GM12878 (cell line): ENCODE measurements around the gene NHERF2. TPM values are rescaled to one million over a fixed set of nuclear protein-coding genes. Genes with fewer than 3 reads are reported as not detected.

ENCODE experiments used
- ATAC-seq: fragments of 200-7000 bp; cut with Tn5 transposase; 3 replicates; pipeline ENCODE4 v1.9.1; 2020; ENCODE audit warnings: mild to moderate bottlenecking, moderate library complexity
- BruUV-seq: library from RNA; stranded (reverse); fragments of 400-500 nt; replicated peaks from 2 replicates; lab custom pipeline; 2021; lab: Mats Ljungman, UMichigan
- CTCF ChIA-PET: fragments of 300-600 bp; sonication (Branson Sonifier 250); formaldehyde crosslinking; extraction: SDS; loops from one replicate; lab custom pipeline; 2021; ENCODE audit warnings: inconsistent platforms; lab: Yijun Ruan, JAX
- POLR2A ChIA-PET: fragments of 350-600 bp; formaldehyde crosslinking; extraction: SDS; loops from one replicate; lab custom pipeline; 2021; ENCODE audit warnings: inconsistent platforms; lab: Charles Lee
- RAD21 ChIA-PET: fragments of 300-600 bp; sonication (Branson Sonifier 250); formaldehyde crosslinking; loops from one replicate; lab custom pipeline; 2023; ENCODE audit warnings: antibody characterized with exemption; ENCODE audit not compliant: unreplicated experiment; lab: Charles Lee
- SMC1A ChIA-PET: fragments of 300-600 bp; sonication (Branson Sonifier 250); formaldehyde crosslinking; loops from one replicate; lab custom pipeline; 2023; ENCODE audit not compliant: unreplicated experiment, uncharacterized antibody; lab: Charles Lee
- DNase-seq: peaks from one replicate; pipeline ENCODE4 v3.0.0-alpha.2; 2011; ENCODE audit warnings: low read depth, low spot score
- FAIRE-seq: peaks from 3 replicates; lab custom pipeline; 2011; peaks lifted over from hg19 to GRCh38; lab: Jason Lieb, UNC
- H2AFZ ChIP-seq: 2 replicates; pipeline ENCODE4 v1.6.0; 2011; ENCODE audit warnings: low read depth, low read length, control low read depth; ENCODE audit not compliant: control insufficient read depth
- H3K27ac ChIP-seq: 2 replicates; pipeline ENCODE4 v1.5.1; 2011; ENCODE audit warnings: control low read depth; ENCODE audit not compliant: control insufficient read depth, insufficient read depth
- H3K27me3 ChIP-seq, 2 experiments: replicated peaks in 1 of 2; 2 replicates each; pipeline versions ENCODE4 v1.6.0 to v1.6.1; 2011; ENCODE audit warnings: low read length in 1 of 2; ENCODE audit not compliant: control insufficient read depth in 2 of 2, insufficient read depth in 2 of 2
- H3K36me3 ChIP-seq, 2 experiments: 2 replicates each; pipeline ENCODE4 v1.5.1; 2011; ENCODE audit warnings: low read length in 1 of 2; ENCODE audit not compliant: control insufficient read depth in 2 of 2, insufficient read depth in 2 of 2
- H3K4me1 ChIP-seq: 2 replicates; pipeline ENCODE4 v1.6.1; 2011; ENCODE audit warnings: mild to moderate bottlenecking, low read length, moderate library complexity, mixed read lengths; ENCODE audit not compliant: control insufficient read depth, insufficient read depth
- H3K4me2 ChIP-seq: 2 replicates; pipeline ENCODE4 v1.6.0; 2011; ENCODE audit warnings: control low read depth; ENCODE audit not compliant: control insufficient read depth, insufficient read depth
- H3K4me3 ChIP-seq: fragments of 200-600 bp; sonication (generic); 2 replicates; pipeline ENCODE4 v1.5.1; 2016
- H3K79me2 ChIP-seq: 2 replicates; pipeline ENCODE4 v1.6.0; 2011; ENCODE audit warnings: low read length; ENCODE audit not compliant: control insufficient read depth, insufficient read depth
- H3K9ac ChIP-seq: 2 replicates; pipeline ENCODE4 v1.8.0; 2011; ENCODE audit warnings: low read length, control low read depth, mixed read lengths; ENCODE audit not compliant: control insufficient read depth, insufficient read depth
- H3K9me3 ChIP-seq: replicated peaks from 3 replicates; pipeline ENCODE4 v1.5.1; 2011; ENCODE audit warnings: mild to moderate bottlenecking, low read length; ENCODE audit not compliant: control insufficient read depth, insufficient read depth
- H4K20me1 ChIP-seq: 2 replicates; pipeline ENCODE4 v1.6.0; 2011; ENCODE audit not compliant: control insufficient read depth, insufficient read depth
- ATF3 ChIP-seq: IDR thresholded peaks from 2 replicates; pipeline ENCODE4 v1.6.1; 2011; ENCODE audit warnings: low read depth, mild to moderate bottlenecking, low read length, moderate library complexity, borderline replicate concordance; ENCODE audit errors: extremely low read depth
- EP300 ChIP-seq, 2 experiments: fragments of 150-350 bp in 1 of 2; IDR thresholded peaks; 2 replicates each; pipeline ENCODE4 v1.6.1; 2011 to 2012; ENCODE audit warnings: low read depth in 2 of 2, low read length in 2 of 2, borderline replicate concordance in 1 of 2, improper control_type of control experiment in 1 of 2, inconsistent platforms in 1 of 2; ENCODE audit not compliant: control insufficient read depth in 1 of 2
- MEF2B ChIP-seq: fragments of 450-650 bp; IDR thresholded peaks from 2 replicates; pipeline ENCODE4 v1.6.1; 2018; ENCODE audit warnings: mild to moderate bottlenecking, moderate library complexity; ENCODE audit not compliant: partially characterized antibody, poor library complexity, severe bottlenecking
- MXI1 ChIP-seq: fragments of 150-350 bp; IDR thresholded peaks from 2 replicates; pipeline ENCODE4 v1.6.1; 2011; ENCODE audit warnings: low read depth, mild to moderate bottlenecking, inconsistent platforms, low read length, improper control_type of control experiment
- RCOR1 ChIP-seq: conservative IDR thresholded peaks from 2 replicates; pipeline ENCODE4 v1.6.1; 2012; ENCODE audit warnings: low read depth, low read length, improper control_type of control experiment
- SKIL ChIP-seq: fragments of 450-650 bp; IDR thresholded peaks from 2 replicates; pipeline ENCODE4 v1.6.1; 2017; ENCODE audit warnings: mild to moderate bottlenecking, low read depth, inconsistent platforms; ENCODE audit not compliant: poor library complexity, severe bottlenecking
- YY1 ChIP-seq: IDR thresholded peaks from 2 replicates; pipeline ENCODE4 v1.6.1; 2011; ENCODE audit warnings: low read depth, mild to moderate bottlenecking, low read length
- ZNF207 ChIP-seq: fragments of 450-650 bp; IDR thresholded peaks from 2 replicates; pipeline ENCODE4 v1.6.1; 2014; ENCODE audit warnings: antibody characterized with exemption, mild to moderate bottlenecking, borderline replicate concordance
- ZSCAN29 ChIP-seq: fragments of 450-650 bp; IDR thresholded peaks from 2 replicates; pipeline ENCODE4 v1.6.1; 2017; ENCODE audit warnings: mild to moderate bottlenecking, moderate library complexity
- WGBS: methylation state at CpG from one replicate; pipeline ENCODE4 v1.1.6; 2016; ENCODE audit warnings: low lambda C conversion rate; ENCODE audit not compliant: insufficient replicate concordance, insufficient coverage; ENCODE audit errors: missing lambda C conversion rate; 5-methylcytosine and 5-hydroxymethylcytosine counted together
- in situ Hi-C: fragments of 300-500 bp; cut with MboI; formaldehyde crosslinking; loops from 9 replicates; pipeline ENCODE4 v1.14.3; 2018; ENCODE audit warnings: mixed read lengths
- intact Hi-C: fragments of 100-400 bp; cut with micrococcal nuclease; formaldehyde crosslinking; loops from one replicate; pipeline ENCODE4 v1.14.2; 2022; ENCODE audit not compliant: unreplicated experiment
- polyA plus RNA-seq, 11 experiments: library from polyadenylated mRNA; depleted of rRNA in 4 of 11; unstranded in 6 of 11; stranded (reverse) in 5 of 11; fragments of >200 nt; fragmentation: Nextera tagmentation in 4 of 11; fragmentation: Illumina TruSeq in 1 of 11; extraction: Ambion mirVana in 4 of 11; extraction: Trizol in 1 of 11; gene quantifications; 1 replicate in 1 of 11; 2 replicates in 10 of 11; pipeline versions ENCODE4 v1.2.1 to v1.2.3, GENCODE V29; 2011 to 2016; ENCODE audit warnings: inconsistent platforms in 2 of 11, missing spikeins in 2 of 11, low read depth in 1 of 11
- total RNA-seq, 4 experiments: library from RNA; depleted of rRNA in 3 of 4; stranded (reverse); fragments of >200 nt in 3 of 4; fragmentation: Illumina TruSeq in 1 of 4; extraction: Trizol in 1 of 4; gene quantifications; 2 replicates each; pipeline versions ENCODE4 v1.2.1 to v1.2.3, GENCODE V29; 2013 to 2021
- TF ChIP-seq, protein P1 (sequence below): fragments of 150-350 bp; IDR thresholded peaks from 2 replicates; pipeline ENCODE4 v1.6.1; 2016; ENCODE audit warnings: low read depth, low read length
- TF ChIP-seq, protein P2 (sequence below): fragments of 450-650 bp; IDR thresholded peaks from 2 replicates; pipeline ENCODE4 v1.6.1; 2014; ENCODE audit warnings: mild to moderate bottlenecking

NHERF2 gene
- total and polyA plus RNA-seq, 10 of the 15 experiments (the other 5 are each of a cell fraction or from before 2014, with no cell fraction given): 0.05 to 0.31 (median 0.08) TPM; not detected in 4

DNA sequence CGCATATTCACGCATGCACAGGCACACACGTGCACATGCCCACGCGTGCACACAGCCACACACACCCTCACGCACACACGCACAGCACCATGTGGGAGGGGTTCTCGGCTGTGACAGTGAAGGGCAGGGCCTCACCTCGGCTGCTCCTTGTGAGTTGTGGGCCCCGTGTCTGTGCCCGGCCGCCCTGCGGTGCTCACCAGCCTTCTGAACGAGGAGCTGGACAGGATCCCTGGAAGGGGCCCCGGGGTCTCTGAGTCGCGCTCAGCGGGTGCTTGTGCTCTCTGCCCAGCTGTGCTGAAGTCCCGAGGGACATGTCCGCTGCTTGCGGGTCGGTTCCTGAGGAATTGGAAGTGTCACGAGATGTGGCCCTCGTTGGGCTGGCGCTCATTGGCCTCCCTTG, 37.2 kb downstream of the NHERF2 start (continued):
- no peak for TF ChIP-seq ZSCAN29
- TF ChIP-seq ATF3: no peak
- TF ChIP-seq MEF2B: no peak
- no peak for TF ChIP-seq YY1
- TF ChIP-seq, all 136 proteins: peak for 0

- no peak overlapping the region for H3K4me3 ChIP-seq
- TF ChIP-seq, protein P1, sequence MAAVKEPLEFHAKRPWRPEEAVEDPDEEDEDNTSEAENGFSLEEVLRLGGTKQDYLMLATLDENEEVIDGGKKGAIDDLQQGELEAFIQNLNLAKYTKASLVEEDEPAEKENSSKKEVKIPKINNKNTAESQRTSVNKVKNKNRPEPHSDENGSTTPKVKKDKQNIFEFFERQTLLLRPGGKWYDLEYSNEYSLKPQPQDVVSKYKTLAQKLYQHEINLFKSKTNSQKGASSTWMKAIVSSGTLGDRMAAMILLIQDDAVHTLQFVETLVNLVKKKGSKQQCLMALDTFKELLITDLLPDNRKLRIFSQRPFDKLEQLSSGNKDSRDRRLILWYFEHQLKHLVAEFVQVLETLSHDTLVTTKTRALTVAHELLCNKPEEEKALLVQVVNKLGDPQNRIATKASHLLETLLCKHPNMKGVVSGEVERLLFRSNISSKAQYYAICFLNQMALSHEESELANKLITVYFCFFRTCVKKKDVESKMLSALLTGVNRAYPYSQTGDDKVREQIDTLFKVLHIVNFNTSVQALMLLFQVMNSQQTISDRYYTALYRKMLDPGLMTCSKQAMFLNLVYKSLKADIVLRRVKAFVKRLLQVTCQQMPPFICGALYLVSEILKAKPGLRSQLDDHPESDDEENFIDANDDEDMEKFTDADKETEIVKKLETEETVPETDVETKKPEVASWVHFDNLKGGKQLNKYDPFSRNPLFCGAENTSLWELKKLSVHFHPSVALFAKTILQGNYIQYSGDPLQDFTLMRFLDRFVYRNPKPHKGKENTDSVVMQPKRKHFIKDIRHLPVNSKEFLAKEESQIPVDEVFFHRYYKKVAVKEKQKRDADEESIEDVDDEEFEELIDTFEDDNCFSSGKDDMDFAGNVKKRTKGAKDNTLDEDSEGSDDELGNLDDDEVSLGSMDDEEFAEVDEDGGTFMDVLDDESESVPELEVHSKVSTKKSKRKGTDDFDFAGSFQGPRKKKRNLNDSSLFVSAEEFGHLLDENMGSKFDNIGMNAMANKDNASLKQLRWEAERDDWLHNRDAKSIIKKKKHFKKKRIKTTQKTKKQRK: no peak
- no peak for TF ChIP-seq MXI1
- no peak for TF ChIP-seq RCOR1
- TF ChIP-seq, protein P2, sequence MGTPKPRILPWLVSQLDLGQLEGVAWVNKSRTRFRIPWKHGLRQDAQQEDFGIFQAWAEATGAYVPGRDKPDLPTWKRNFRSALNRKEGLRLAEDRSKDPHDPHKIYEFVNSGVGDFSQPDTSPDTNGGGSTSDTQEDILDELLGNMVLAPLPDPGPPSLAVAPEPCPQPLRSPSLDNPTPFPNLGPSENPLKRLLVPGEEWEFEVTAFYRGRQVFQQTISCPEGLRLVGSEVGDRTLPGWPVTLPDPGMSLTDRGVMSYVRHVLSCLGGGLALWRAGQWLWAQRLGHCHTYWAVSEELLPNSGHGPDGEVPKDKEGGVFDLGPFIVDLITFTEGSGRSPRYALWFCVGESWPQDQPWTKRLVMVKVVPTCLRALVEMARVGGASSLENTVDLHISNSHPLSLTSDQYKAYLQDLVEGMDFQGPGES: no peak
- TF ChIP-seq EP300 (IDR thresholded peaks at IDR 0.05; ENCODE audit: borderline replicate concordance in 1 of 2, control insufficient read depth in 1 of 2, low read depth in 2 of 2, low read length in 2 of 2): no peak
- no peak for TF ChIP-seq SKIL
- TF ChIP-seq ZNF207: no peak
- H3K4me2 ChIP-seq: no peak overlapping the region
- no peak for ATAC-seq
- DNase-seq: no peak
- CTCF ChIA-PET: no interaction called here
- 92% methylated on average over 16 of the region's 16 CpGs for WGBS
- no peaks in the 10 kb centered on the region for H3K27me3 ChIP-seq
- no TSS peak for BruUV-seq
- intact Hi-C loops (no loop called here), in situ Hi-C loops (no loop called here)
- H3K4me1 ChIP-seq: no peaks in the 10 kb centered on the region
- no peaks in the 10 kb centered on the region for H3K79me2 ChIP-seq
- H2AFZ ChIP-seq: no peak overlapping the region
- no peaks in the 10 kb centered on the region for H4K20me1 ChIP-seq
- RAD21 ChIA-PET: interaction anchor here (0.7 kb wide), 1 partner anchor 175 kb away, joined by 3 read pairs; no protein-coding TSS in a partner anchor
- H3K36me3 ChIP-seq: peaks cover 2 to 3% of the 10 kb centered on the region in 2 experiments; a peak in 3 of 4 replicates
- POLR2A ChIA-PET: interaction anchor here (0.6 kb wide), 1 partner anchor 20 kb away, joined by 5 read pairs; no protein-coding TSS in a partner anchor
- H3K27ac ChIP-seq: no peak overlapping the region
- no peak for FAIRE-seq
- SMC1A ChIA-PET: no interaction called here
- no peaks in the 10 kb centered on the region for H3K9me3 ChIP-seq
- H3K9ac ChIP-seq: no peak overlapping the region
Observed at GRCh38 chr16:2064368-2064945, 37.8 kb downstream of the NHERF2 start.
